Activated CD8-positive, alpha-beta memory T cell treated with anti-CD3 and anti-CD28 coated beads for 1 hour (primary cell): ENCODE results near the gene UNC5CL.

ENCODE experiments used
- DNase-seq, 2 donors: peaks; one replicate each; pipeline ENCODE4 v3.0.0-alpha.2; 2020; ENCODE audit warnings: low read depth in 1 of 2; ENCODE audit errors: extremely low read depth in 1 of 2

UNC5CL gene

GRCh38 chr6:41064841-41065240 is 25.8 kb upstream of the UNC5CL start:
- DNase-seq = no peak

- DNase-seq = no peak
Observed at GRCh38 chr6:41063884-41064285, 24.9 kb upstream of the UNC5CL start.

GRCh38 chr6:41062056-41062455 is 23.0 kb upstream of the UNC5CL start:
- DNase-seq = no peak

- no peak for DNase-seq
Observed at GRCh38 chr6:41061196-41061726, 22.2 kb upstream of the UNC5CL start.

- no peak for DNase-seq
Observed at GRCh38 chr6:41059556-41059955, 20.5 kb upstream of the UNC5CL start.

- no peak for DNase-seq
Observed at GRCh38 chr6:41058783-41059181, 19.8 kb upstream of the UNC5CL start.

- no peak for DNase-seq
Observed at GRCh38 chr6:41056768-41057490, 17.9 kb upstream of the UNC5CL start.

GRCh38 chr6:41055149-41055548 is 16.1 kb upstream of the UNC5CL start:
- DNase-seq = no peak

GRCh38 chr6:41054511-41054910 is 15.5 kb upstream of the UNC5CL start:
- no peak for DNase-seq

- DNase-seq = no peak
Observed at GRCh38 chr6:41053041-41053440, 14.0 kb upstream of the UNC5CL start, which contains the start of gene APOBEC2. TSS of gene APOBEC2 (plus strand) at chr6:41053202. CDS start at chr6:41053348, 146 bp downstream.

GRCh38 chr6:41051873-41052272 is 12.9 kb upstream of the UNC5CL start:
- no peak for DNase-seq

- DNase-seq = no peak
Observed at GRCh38 chr6:41050536-41050935, 11.5 kb upstream of the UNC5CL start.

GRCh38 chr6:41049955-41050354 is 10.9 kb upstream of the UNC5CL start:
- DNase-seq = no peak

- DNase-seq = no peak
Observed at GRCh38 chr6:41049521-41049920, 10.5 kb upstream of the UNC5CL start.

- DNase-seq = no peak
Observed at GRCh38 chr6:41047745-41048732, 9.0 kb upstream of the UNC5CL start.

GRCh38 chr6:41047306-41047705 is 8.3 kb upstream of the UNC5CL start:
- no peak for DNase-seq

- no peak for DNase-seq
Observed at GRCh38 chr6:41046084-41046483, 7.1 kb upstream of the UNC5CL start.

GRCh38 chr6:41045664-41046063 is 6.6 kb upstream of the UNC5CL start:
- no peak for DNase-seq

- no peak for DNase-seq
Observed at GRCh38 chr6:41043151-41043550, 4.1 kb upstream of the UNC5CL start.

- DNase-seq = no peak
Observed at GRCh38 chr6:41042226-41043055, 3.4 kb upstream of the UNC5CL start, which contains the start of gene TSPO2. TSS of gene TSPO2 (plus strand) at chr6:41042467. CDS start at chr6:41042986, 519 bp downstream.
